ENCODE data around the gene TOP2B.

DNA sequence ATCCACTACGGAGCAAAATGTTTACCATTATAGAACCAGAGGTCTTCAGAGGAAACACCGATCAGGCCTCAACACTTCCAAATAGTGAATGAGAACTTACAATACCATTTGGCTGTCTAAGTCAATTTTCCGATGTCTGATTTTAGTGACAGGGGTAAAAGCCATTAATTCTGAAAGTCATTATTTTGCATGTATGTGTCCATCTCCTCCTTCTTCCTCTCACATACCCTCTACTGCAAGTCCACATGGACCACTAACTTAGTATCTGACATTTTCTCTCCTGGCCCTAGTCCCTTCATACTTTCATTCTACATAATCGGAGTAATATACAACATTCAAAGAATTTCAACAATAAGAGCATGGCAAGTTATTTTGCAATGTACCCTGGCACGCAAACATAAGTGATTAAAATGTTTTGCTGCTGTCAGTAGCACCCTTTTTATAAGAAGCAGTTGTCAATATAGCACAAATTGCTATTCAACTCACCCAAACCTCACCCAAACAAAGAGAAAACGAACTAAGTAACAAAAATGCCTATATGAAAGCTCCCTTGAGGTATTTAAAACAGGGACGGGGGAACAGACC is 1.9 kb downstream of the TOP2B start:
- TF ChIP-seq POLR2A (IDR thresholded peaks at IDR 0.05), result no peak
- TF ChIP-seq, protein P1, sequence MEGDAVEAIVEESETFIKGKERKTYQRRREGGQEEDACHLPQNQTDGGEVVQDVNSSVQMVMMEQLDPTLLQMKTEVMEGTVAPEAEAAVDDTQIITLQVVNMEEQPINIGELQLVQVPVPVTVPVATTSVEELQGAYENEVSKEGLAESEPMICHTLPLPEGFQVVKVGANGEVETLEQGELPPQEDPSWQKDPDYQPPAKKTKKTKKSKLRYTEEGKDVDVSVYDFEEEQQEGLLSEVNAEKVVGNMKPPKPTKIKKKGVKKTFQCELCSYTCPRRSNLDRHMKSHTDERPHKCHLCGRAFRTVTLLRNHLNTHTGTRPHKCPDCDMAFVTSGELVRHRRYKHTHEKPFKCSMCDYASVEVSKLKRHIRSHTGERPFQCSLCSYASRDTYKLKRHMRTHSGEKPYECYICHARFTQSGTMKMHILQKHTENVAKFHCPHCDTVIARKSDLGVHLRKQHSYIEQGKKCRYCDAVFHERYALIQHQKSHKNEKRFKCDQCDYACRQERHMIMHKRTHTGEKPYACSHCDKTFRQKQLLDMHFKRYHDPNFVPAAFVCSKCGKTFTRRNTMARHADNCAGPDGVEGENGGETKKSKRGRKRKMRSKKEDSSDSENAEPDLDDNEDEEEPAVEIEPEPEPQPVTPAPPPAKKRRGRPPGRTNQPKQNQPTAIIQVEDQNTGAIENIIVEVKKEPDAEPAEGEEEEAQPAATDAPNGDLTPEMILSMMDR (IDR thresholded peaks at IDR 0.05), result no peak
